Large intestine (tissue), 3 donors: ENCODE results near the gene ISLR2. TPM values are rescaled to one million over a fixed set of nuclear protein-coding genes. Genes with fewer than 3 reads are reported as not detected.

Experiments
- DNase-seq, 2 donors: peaks; one replicate each; pipeline versions ENCODE4 v3.0.0 to v3.0.0-alpha.2; 2013
- H3K27ac ChIP-seq: one replicate; pipeline ENCODE4 v1.5.1; 2013; ENCODE audit warnings: low read length
- H3K27me3 ChIP-seq: 2 replicates; pipeline ENCODE4 v1.6.1; 2013; ENCODE audit warnings: low read length; ENCODE audit not compliant: control insufficient read depth, insufficient read depth
- H3K36me3 ChIP-seq: 2 replicates; pipeline ENCODE4 v1.6.1; 2013; ENCODE audit warnings: low read length; ENCODE audit not compliant: control insufficient read depth, insufficient read depth
- H3K4me1 ChIP-seq: one replicate; pipeline ENCODE4 v1.6.1; 2013; ENCODE audit warnings: low read length; ENCODE audit not compliant: control insufficient read depth, insufficient read depth
- H3K4me3 ChIP-seq: one replicate; pipeline ENCODE4 v1.5.1; 2013; ENCODE audit warnings: low read length
- H3K9me3 ChIP-seq: one replicate; pipeline ENCODE4 v1.6.1; 2013; ENCODE audit warnings: mild to moderate bottlenecking, low read depth, low read length, moderate library complexity; ENCODE audit not compliant: control insufficient read depth
- WGBS: methylation state at CpG from one replicate; pipeline ENCODE4 v1.1.5; 2013; ENCODE audit warnings: low lambda C conversion rate; ENCODE audit not compliant: insufficient coverage; 5-methylcytosine and 5-hydroxymethylcytosine counted together
- polyA plus RNA-seq: library from polyadenylated mRNA; unstranded; fragments of 120-200 nt; gene quantifications from one replicate; pipeline ENCODE4 v1.2.1, GENCODE V29; 2013

ISLR2 gene
- polyA plus RNA-seq, 1 donor: 4.9 TPM

GRCh38 chr15:74136540-74136813, 6.1 kb downstream of the ISLR2 start:
- peaks cover 80% of the 10 kb centered on the region for H3K27me3 ChIP-seq

DNA sequence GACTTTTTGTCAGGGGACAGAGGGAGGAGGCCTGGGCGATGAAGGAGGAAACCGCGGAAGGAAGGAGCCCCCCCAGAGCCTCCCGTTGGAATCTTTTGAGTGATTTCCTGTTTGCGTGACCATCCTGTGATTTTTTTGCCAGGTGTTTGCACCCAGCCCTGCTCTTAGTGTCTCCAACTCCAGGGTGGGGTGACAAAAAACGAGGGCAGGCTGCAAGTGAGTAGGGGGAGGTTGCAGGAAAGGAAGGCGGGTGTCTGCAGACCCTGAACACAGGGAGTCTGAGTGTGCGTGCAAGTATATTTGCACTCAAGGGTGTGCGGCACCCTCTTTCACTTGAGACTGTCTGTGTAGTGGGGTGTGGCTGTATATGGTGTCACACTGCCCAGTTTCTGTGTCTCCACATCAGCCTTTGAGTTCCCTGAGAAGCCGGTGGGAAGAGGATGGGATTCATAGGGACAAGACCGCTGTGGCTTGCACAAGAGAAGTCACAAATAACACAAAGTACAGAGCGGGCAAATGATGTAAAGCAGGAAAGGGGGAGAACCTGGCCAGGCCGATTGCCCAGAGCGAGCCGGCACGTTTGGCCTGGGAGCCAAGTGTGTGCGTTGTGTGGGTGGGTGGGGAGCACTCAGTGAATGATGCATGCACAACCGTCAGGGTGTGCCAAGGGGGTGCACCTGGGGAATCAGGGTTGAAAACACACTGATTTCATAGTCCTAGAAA, 6.6 kb downstream of the ISLR2 start:
- peak in 1 of 2 donors; percentile 17 for DNase-seq
- no CpG with 5 or more reads among the region's 18 CpGs for WGBS
- Histone ChIP-seq H3K36me3 (no peaks in the 10 kb centered on the region), H3K27me3 (peaks cover 75% of the 10 kb centered on the region), H3K4me1 (peaks cover 4% of the 10 kb centered on the region), H3K4me3 (peak overlapping the region; percentile 9), H3K27ac (no peak overlapping the region), H3K9me3 (peaks cover 36% of the 10 kb centered on the region)

More at GRCh38 chr15:74136540-74136813, 6.1 kb downstream of the ISLR2 start:
- DNase-seq: no peak
- peaks cover 36% of the 10 kb centered on the region for H3K9me3 ChIP-seq
- WGBS: no CpG with 5 or more reads among the region's 26 CpGs
- no peaks in the 10 kb centered on the region for H3K36me3 ChIP-seq
- H3K27ac ChIP-seq: no peak overlapping the region
- H3K4me1 ChIP-seq: peaks cover 4% of the 10 kb centered on the region
- peak overlapping the region; percentile 9 for H3K4me3 ChIP-seq

DNA sequence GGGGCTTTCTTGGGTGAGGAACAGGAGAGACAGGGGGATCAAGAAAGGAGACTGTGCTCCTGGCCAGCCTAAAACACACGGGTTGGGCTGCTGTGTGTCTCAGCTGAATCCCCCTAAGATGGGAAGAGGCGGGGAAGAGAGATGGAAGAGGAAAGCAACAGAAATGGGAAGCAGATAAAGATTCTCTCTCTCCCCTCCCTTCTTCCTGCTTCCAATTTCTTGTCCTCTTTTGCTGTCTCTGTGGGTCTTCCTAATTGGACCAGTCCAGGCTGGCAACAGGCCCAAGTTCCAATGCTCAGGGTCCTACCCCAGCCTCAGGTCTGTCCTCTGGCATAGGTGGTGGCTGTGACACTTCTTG, 7.1 kb downstream of the ISLR2 start:
- no peak overlapping the region for H3K27ac ChIP-seq
- no CpG with 5 or more reads among the region's 2 CpGs for WGBS

DNA sequence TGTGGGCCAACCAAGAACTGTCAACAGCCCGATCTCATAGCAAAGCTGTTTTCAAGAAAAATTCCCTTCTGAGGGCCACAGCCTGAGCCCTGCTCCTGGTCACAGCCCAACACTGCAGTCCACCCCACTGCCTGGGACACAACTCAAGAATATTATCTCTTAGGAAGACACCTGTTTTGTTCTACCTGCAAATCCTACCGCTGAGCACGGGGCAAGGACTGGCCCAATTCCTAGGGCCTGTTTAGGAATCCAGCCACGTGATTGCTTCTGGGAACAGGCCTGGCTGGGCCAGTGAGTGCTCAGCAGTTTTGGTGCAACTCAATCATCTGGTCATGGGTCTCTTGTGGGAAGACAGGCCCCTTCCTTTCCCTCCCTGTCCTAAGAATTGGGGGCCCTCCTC, 8.3 kb downstream of the ISLR2 start:
- H3K9me3 ChIP-seq: peaks cover 21% of the 10 kb centered on the region
- WGBS: no CpG with 5 or more reads among the region's 4 CpGs
- DNase-seq: no peak
- peaks cover 58% of the 10 kb centered on the region for H3K27me3 ChIP-seq
- H3K27ac ChIP-seq: no peak overlapping the region
- H3K36me3 ChIP-seq: no peaks in the 10 kb centered on the region
- peaks cover 4% of the 10 kb centered on the region for H3K4me1 ChIP-seq
- H3K4me3 ChIP-seq: no peak overlapping the region

More for the DNA sequence above, 7.1 kb downstream of the ISLR2 start:
- Histone ChIP-seq H3K4me1 (peaks cover 4% of the 10 kb centered on the region), H3K4me3 (no peak overlapping the region), H3K36me3 (no peaks in the 10 kb centered on the region), H3K9me3 (peaks cover 32% of the 10 kb centered on the region), H3K27me3 (peaks cover 70% of the 10 kb centered on the region)
- no peak for DNase-seq

DNA sequence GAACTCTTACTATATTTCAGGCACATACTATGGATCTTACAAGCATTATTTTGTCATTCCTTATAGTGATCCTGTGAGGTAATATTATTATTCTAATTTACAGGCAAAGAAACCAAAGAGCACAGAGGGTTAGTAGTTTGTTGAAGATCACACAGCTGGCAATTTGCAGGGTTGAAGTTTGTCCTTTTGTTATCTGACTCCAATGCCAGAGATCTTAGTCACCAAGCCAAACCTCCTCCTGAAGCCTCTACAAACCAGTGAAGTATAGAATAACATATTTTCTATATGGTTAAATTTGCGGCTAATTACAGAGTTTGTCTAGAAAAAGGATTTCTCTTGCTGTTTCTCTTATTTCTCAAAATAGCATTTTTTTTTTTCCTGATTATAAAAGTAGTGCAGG, 11.2 kb downstream of the ISLR2 start:
- Histone ChIP-seq H3K9me3 (no peaks in the 10 kb centered on the region), H3K27me3 (peaks cover 37% of the 10 kb centered on the region), H3K27ac (no peak overlapping the region), H3K36me3 (no peaks in the 10 kb centered on the region), H3K4me3 (no peak overlapping the region), H3K4me1 (no peaks in the 10 kb centered on the region)
- 100% methylated on average over 1 of the region's 1 CpG for WGBS
- DNase-seq: no peak

GRCh38 chr15:74144153-74144775, 13.9 kb downstream of the ISLR2 start:
- DNase-seq: no peak
- H3K27me3 ChIP-seq: peaks cover 21% of the 10 kb centered on the region
- H3K36me3 ChIP-seq: no peaks in the 10 kb centered on the region
- no peak overlapping the region for H3K4me3 ChIP-seq
- H3K9me3 ChIP-seq: no peaks in the 10 kb centered on the region
- no peak overlapping the region for H3K27ac ChIP-seq
- no CpG with 5 or more reads among the region's 6 CpGs for WGBS
- no peaks in the 10 kb centered on the region for H3K4me1 ChIP-seq

- H3K9me3 ChIP-seq: no peaks in the 10 kb centered on the region
- H3K27me3 ChIP-seq: peaks cover 8% of the 10 kb centered on the region
These were observed 16.0 kb downstream of the ISLR2 start for GRCh38 chr15:74146277-74146800.

DNA sequence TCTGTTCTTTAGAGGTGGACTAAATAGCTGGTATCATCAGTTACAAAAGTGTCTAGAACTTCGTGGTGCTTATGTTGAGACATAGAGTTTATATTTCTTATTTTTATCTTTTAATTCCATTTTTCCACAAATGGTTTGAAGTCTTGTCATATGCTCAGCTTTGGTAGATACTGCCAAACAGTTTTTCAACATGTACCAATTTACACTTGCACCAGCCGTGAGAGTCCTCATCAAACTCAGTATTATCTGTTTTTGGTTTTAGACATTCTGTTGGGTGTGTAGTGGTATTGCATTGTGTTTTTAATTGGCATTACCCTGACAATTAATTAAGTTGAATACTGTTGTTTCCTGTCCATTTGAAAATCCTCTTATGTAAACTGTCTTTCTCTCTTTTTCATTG, 16.7 kb downstream of the ISLR2 start:
- Histone ChIP-seq H3K27ac (no peak overlapping the region), H3K9me3 (no peaks in the 10 kb centered on the region), H3K36me3 (no peaks in the 10 kb centered on the region), H3K4me1 (no peaks in the 10 kb centered on the region), H3K4me3 (no peak overlapping the region), H3K27me3 (peaks cover 8% of the 10 kb centered on the region)
- no peak for DNase-seq
- WGBS: 50% methylated on average over 1 of the region's 2 CpGs

More at GRCh38 chr15:74146277-74146800, 16.0 kb downstream of the ISLR2 start:
- H3K27ac ChIP-seq: no peak overlapping the region
- H3K4me3 ChIP-seq: no peak overlapping the region
- no peaks in the 10 kb centered on the region for H3K4me1 ChIP-seq
- WGBS: no CpG with 5 or more reads among the region's 1 CpG
- no peak for DNase-seq
- H3K36me3 ChIP-seq: no peaks in the 10 kb centered on the region

DNA sequence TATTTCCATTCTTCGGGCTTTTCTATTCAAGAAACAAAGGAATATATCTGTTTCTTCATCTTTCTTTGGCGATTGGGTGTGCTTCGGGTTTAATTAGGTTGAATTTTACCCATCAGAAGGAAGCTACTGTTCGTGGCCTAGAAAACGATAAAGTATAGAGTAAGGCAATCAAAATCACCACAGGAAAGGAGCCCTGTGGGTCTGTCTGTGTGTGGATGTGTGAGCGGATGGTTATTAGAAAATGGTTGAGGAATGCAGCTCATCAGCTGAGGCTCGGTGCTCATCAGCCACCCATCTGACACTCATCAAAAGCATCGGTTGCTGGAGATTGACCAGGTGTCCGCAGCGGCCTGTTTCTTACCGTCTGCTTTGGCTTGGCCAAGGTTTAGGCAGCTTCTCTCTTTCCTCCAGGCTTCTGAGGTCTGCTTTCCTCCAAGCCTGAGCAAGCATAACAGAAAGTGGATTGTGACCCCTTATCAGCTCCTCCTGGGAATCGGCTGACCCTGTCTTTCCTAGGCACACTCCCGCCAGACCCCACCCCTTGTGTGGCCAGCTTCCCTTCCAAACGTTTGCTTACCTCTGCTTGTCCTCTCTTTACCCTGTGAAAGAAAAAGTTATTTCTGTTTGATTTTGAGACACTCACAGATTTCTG, 25.5 kb downstream of the ISLR2 start:
- WGBS: 36% methylated on average over 3 of the region's 14 CpGs
- Histone ChIP-seq H3K9me3 (no peaks in the 10 kb centered on the region), H3K36me3 (no peaks in the 10 kb centered on the region), H3K4me3 (no peak overlapping the region), H3K27me3 (peaks cover 18% of the 10 kb centered on the region), H3K4me1 (no peaks in the 10 kb centered on the region), H3K27ac (peak overlapping the region; percentile 32)
- DNase-seq: no peak

GRCh38 chr15:74156678-74157411, 26.5 kb downstream of the ISLR2 start:
- Histone ChIP-seq H3K4me1 (no peaks in the 10 kb centered on the region), H3K27ac (peak overlapping the region; percentile 32), H3K4me3 (no peak overlapping the region), H3K9me3 (no peaks in the 10 kb centered on the region), H3K36me3 (no peaks in the 10 kb centered on the region), H3K27me3 (peaks cover 18% of the 10 kb centered on the region)
- peak in 1 of 2 donors; percentile 48 for DNase-seq
- 18% methylated on average over 4 of the region's 7 CpGs for WGBS
